C4-2B (cell line): Measurements from ENCODE around the gene GDF2.

ENCODE experiments used
- ZFX ChIP-seq: fragments of 450-650 bp; IDR thresholded peaks from 2 replicates; pipeline ENCODE4 v1.6.1; 2017
- TF ChIP-seq, protein P1 (sequence below): fragments of 450-650 bp; conservative IDR thresholded peaks from 2 replicates; pipeline ENCODE4 v1.5.1; 2017; ENCODE audit warnings: mild to moderate bottlenecking

DNA sequence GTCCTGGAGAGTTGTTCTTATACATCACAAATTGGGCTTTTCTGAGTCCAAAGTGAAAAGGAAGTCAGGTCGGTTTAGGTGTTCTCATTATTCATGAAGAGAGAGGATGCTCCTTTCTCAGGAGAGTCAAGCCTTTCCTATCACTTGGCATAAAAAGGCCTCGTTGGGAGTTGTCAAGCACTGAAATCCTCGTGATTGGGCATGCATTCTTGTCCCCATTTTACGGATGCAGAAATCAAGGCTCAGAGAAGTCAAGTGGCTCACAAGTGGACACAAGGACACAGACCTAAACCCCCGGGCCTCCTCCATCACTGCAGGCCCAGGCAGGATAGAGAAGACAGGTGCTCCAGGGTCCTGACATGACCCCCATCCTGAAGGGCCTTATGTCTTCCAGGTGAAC, 34.5 kb downstream of the GDF2 start:
- TF ChIP-seq, protein P1, sequence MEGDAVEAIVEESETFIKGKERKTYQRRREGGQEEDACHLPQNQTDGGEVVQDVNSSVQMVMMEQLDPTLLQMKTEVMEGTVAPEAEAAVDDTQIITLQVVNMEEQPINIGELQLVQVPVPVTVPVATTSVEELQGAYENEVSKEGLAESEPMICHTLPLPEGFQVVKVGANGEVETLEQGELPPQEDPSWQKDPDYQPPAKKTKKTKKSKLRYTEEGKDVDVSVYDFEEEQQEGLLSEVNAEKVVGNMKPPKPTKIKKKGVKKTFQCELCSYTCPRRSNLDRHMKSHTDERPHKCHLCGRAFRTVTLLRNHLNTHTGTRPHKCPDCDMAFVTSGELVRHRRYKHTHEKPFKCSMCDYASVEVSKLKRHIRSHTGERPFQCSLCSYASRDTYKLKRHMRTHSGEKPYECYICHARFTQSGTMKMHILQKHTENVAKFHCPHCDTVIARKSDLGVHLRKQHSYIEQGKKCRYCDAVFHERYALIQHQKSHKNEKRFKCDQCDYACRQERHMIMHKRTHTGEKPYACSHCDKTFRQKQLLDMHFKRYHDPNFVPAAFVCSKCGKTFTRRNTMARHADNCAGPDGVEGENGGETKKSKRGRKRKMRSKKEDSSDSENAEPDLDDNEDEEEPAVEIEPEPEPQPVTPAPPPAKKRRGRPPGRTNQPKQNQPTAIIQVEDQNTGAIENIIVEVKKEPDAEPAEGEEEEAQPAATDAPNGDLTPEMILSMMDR: no peak
- TF ChIP-seq ZFX: no peak
